CD4-positive, alpha-beta T cell (primary cell): Measurements from ENCODE around the gene SHMT2. TPM values are rescaled to one million over a fixed set of nuclear protein-coding genes. Genes with fewer than 3 reads are reported as not detected.

ENCODE experiments used
- ATAC-seq: fragments of 200-7000 bp; cut with Tn5 transposase; one replicate; pipeline ENCODE4 v1.10.0; 2022; ENCODE audit warnings: mild to moderate bottlenecking; ENCODE audit not compliant: poor library complexity
- CTCF ChIA-PET: fragments of 350-600 bp; sonication (Branson Sonifier 250); formaldehyde crosslinking; loops from one replicate; lab custom pipeline; 2021; ENCODE audit warnings: antibody characterized with exemption, inconsistent platforms; lab: Charles Lee
- POLR2A ChIA-PET: fragments of 350-600 bp; sonication (Branson Sonifier 250); formaldehyde crosslinking; loops from one replicate; lab custom pipeline; 2021; ENCODE audit warnings: antibody characterized with exemption, inconsistent platforms; lab: Charles Lee
- DNase-seq, 14 experiments: peaks; one replicate each; pipeline ENCODE4 v3.0.0-alpha.2; 2013 to 2020; ENCODE audit warnings: mixed read lengths in 2 of 14
- H3K27ac ChIP-seq, 2 donors: one replicate each; pipeline versions ENCODE4 v1.5.1 to v1.7.0; 2013; ENCODE audit warnings: low read length in 2 of 2, low read depth in 1 of 2, mild to moderate bottlenecking in 1 of 2
- H3K27me3 ChIP-seq, 2 experiments: 1 replicate in 1 of 2; 2 replicates in 1 of 2; pipeline versions ENCODE4 v1.6.1 to v1.7.0; 2013; ENCODE audit warnings: low read length in 2 of 2, control low read depth in 1 of 2, mild to moderate bottlenecking in 1 of 2, moderate library complexity in 1 of 2; ENCODE audit not compliant: insufficient read depth in 2 of 2, control insufficient read depth in 1 of 2
- H3K36me3 ChIP-seq: one replicate; pipeline ENCODE4 v1.6.1; 2013; ENCODE audit warnings: low read length, control low read depth; ENCODE audit not compliant: insufficient read depth
- H3K4me1 ChIP-seq: one replicate; pipeline ENCODE4 v1.6.1; 2013; ENCODE audit warnings: low read length, control low read depth; ENCODE audit not compliant: insufficient read depth
- H3K4me3 ChIP-seq: one replicate; pipeline ENCODE4 v1.5.1; 2013; ENCODE audit warnings: mild to moderate bottlenecking, low read length, moderate library complexity
- H3K9me3 ChIP-seq, 2 experiments: 1 replicate in 1 of 2; 2 replicates in 1 of 2; pipeline versions ENCODE4 v1.6.1 to v1.7.0; 2013; ENCODE audit warnings: low read length in 2 of 2, mild to moderate bottlenecking in 2 of 2, control low read depth in 1 of 2, moderate library complexity in 1 of 2; ENCODE audit not compliant: control insufficient read depth in 1 of 2, insufficient read depth in 1 of 2
- H3K27ac Mint-ChIP-seq: one replicate; pipeline ENCODE4 v1.8.0; 2020; ENCODE audit warnings: mixed read lengths
- H3K27me3 Mint-ChIP-seq: one replicate; pipeline ENCODE4 v1.8.0; 2021; ENCODE audit warnings: mixed read lengths
- H3K36me3 Mint-ChIP-seq: one replicate; pipeline ENCODE4 v1.8.0; 2021; ENCODE audit warnings: low read depth, mixed read lengths
- H3K4me1 Mint-ChIP-seq: one replicate; pipeline ENCODE4 v1.8.0; 2021; ENCODE audit warnings: low read depth, mixed read lengths
- H3K4me3 Mint-ChIP-seq: one replicate; pipeline ENCODE4 v1.8.0; 2020; ENCODE audit warnings: mild to moderate bottlenecking, mixed read lengths
- H3K9me3 Mint-ChIP-seq: one replicate; pipeline ENCODE4 v1.8.0; 2020; ENCODE audit warnings: mixed read lengths
- intact Hi-C, 2 experiments: fragments of 100-400 bp; cut with DNase I in 1 of 2; cut with micrococcal nuclease in 1 of 2; formaldehyde crosslinking; loops; one replicate each; pipeline versions ENCODE4 v1.15.1 to v1.9.0; 2023 to 2025; cut with DNase I, micrococcal nuclease
- total RNA-seq, 174 experiments: library from RNA in 2 of 174; stranded (reverse) in 2 of 174; gene quantifications; one replicate each; pipeline ENCODE4 v1.2.3 and lab custom pipeline; 2021 to 2026
- TF ChIP-seq, protein P1 (sequence below): fragments of 200-600 bp; IDR thresholded peaks from one replicate; pipeline ENCODE4 v1.8.0; 2022; ENCODE audit warnings: antibody characterized with exemption, mild to moderate bottlenecking

SHMT2 gene
- total RNA-seq, 2 experiments from 2014 or later = 21.3 to 22.2 TPM

DNA sequence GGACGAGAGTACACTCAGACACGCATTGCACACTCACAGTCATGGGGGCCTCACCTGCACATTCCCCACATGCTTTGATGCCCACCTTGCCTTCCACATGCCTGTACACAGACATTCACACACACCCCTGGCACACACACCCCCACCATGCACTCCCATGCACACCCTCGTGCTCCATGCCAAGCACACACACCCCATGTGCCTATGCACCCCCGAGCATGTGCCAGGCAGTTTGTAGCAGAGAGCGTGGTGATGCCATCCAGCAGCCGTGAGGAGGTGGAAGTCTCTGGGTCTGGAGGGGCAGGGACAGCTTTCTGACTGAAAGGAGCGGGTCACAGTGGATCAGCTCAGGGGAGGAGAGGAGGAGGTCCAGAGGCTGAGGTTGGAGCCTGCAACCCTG lies 23.6 kb upstream of the SHMT2 start:
- Mint-ChIP-seq H3K36me3 (peaks cover 10% of the 10 kb centered on the region), H3K4me1 (no peaks in the 10 kb centered on the region), H3K27me3 (no peaks in the 10 kb centered on the region), H3K9me3 (no peaks in the 10 kb centered on the region), H3K4me3 (no peak overlapping the region), H3K27ac (no peak overlapping the region)
- H3K4me1 ChIP-seq = no peaks in the 10 kb centered on the region
- H3K36me3 ChIP-seq = no peaks in the 10 kb centered on the region
- intact Hi-C loops = no loop called here
- ATAC-seq (no peak), DNase-seq (no peak)
- no peaks in the 10 kb centered on the region for H3K27me3 ChIP-seq
- TF ChIP-seq, protein P1, sequence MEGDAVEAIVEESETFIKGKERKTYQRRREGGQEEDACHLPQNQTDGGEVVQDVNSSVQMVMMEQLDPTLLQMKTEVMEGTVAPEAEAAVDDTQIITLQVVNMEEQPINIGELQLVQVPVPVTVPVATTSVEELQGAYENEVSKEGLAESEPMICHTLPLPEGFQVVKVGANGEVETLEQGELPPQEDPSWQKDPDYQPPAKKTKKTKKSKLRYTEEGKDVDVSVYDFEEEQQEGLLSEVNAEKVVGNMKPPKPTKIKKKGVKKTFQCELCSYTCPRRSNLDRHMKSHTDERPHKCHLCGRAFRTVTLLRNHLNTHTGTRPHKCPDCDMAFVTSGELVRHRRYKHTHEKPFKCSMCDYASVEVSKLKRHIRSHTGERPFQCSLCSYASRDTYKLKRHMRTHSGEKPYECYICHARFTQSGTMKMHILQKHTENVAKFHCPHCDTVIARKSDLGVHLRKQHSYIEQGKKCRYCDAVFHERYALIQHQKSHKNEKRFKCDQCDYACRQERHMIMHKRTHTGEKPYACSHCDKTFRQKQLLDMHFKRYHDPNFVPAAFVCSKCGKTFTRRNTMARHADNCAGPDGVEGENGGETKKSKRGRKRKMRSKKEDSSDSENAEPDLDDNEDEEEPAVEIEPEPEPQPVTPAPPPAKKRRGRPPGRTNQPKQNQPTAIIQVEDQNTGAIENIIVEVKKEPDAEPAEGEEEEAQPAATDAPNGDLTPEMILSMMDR = no peak
- ChIA-PET CTCF (no interaction called here), POLR2A (no interaction called here)
- no peak overlapping the region for H3K4me3 ChIP-seq
- no peak overlapping the region for H3K27ac ChIP-seq
- H3K9me3 ChIP-seq = no peaks in the 10 kb centered on the region

DNA sequence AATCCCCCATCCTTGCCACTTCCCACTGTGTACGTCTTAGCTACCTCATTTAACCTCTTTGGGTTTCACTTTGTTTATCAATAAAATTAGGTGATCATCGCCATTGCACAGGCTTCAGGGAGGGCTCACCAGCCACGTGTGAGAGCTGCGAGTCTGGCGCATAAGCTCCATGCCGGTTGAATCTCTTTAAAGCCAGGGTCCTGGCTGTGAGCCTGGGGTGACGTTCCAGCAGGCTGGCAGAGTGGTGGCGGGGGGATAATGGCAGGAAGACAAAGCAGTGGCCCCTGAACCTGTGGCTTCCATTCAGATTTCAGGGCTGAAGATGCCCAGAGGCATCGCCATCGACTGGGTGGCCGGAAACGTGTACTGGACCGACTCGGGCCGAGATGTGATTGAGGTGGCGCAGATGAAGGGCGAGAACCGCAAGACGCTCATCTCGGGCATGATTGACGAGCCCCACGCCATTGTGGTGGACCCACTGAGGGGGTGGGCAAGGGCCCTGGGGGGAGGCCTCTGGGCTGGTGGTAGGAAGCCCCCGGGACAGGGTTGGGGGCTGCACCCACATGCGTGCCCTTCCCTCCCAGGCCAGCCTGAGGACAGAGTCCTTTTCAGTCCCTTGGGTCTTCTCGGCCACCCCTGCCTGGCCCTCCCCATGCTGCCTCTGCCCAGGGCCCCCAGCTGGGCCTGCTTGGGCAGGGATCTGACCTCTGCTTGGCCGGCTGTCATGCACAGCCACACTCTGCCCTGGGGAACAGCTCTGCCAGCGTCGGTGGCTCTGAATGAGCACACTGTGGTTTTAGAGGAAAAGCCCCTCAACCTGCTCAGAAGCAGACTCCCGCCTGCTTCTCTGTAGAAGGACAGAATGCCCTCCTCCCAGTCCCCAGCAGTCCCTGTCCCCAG lies 21.5 kb upstream of the SHMT2 start:
- H3K4me3 Mint-ChIP-seq = no peak overlapping the region
- ChIA-PET POLR2A (no interaction called here), CTCF (no interaction called here)
- no peaks in the 10 kb centered on the region for H3K9me3 Mint-ChIP-seq
- TF ChIP-seq, protein P1 = no peak
- H3K9me3 ChIP-seq = no peaks in the 10 kb centered on the region
- H3K4me1 Mint-ChIP-seq = no peaks in the 10 kb centered on the region
- intact Hi-C loops = no loop called here
- no peak for DNase-seq
- no peak for ATAC-seq
- H3K27me3 Mint-ChIP-seq = no peaks in the 10 kb centered on the region
- H3K36me3 ChIP-seq = no peaks in the 10 kb centered on the region
- H3K4me1 ChIP-seq = peaks cover 2% of the 10 kb centered on the region
- no peak overlapping the region for H3K27ac Mint-ChIP-seq
- no peaks in the 10 kb centered on the region for H3K27me3 ChIP-seq
- no peak overlapping the region for H3K4me3 ChIP-seq
- no peak overlapping the region for H3K27ac ChIP-seq
- H3K36me3 Mint-ChIP-seq = peaks cover 6% of the 10 kb centered on the region

DNA sequence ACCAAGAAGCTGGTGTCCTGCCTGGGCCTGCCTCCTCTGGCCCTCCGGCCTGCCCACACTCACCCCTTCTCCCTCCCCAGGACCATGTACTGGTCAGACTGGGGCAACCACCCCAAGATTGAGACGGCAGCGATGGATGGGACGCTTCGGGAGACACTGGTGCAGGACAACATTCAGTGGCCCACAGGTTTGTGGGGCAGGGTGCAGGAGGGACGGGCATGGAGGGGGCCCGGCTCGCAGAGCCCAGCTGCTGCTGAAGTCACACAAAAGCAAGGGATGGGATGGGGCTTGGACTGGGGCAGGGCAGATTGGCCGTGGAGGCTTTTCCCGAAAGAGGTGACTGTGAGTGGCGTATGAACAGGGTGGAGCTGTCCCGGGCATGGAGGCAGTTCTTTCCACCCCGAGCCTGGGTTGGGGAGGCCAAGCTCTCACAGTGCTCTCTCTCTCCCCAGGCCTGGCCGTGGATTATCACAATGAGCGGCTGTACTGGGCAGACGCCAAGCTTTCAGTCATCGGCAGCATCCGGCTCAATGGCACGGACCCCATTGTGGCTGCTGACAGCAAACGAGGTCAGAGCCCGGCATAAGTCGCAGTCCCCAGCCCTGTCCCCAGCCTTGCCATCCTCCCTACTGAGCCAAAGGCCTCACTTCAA lies 20.8 kb upstream of the SHMT2 start:
- TF ChIP-seq, protein P1 = no peak
- H3K4me3 ChIP-seq = no peak overlapping the region
- Mint-ChIP-seq H3K4me3 (no peak overlapping the region), H3K27me3 (peaks cover 7% of the 10 kb centered on the region), H3K27ac (no peak overlapping the region), H3K9me3 (no peaks in the 10 kb centered on the region), H3K36me3 (no peaks in the 10 kb centered on the region), H3K4me1 (peaks cover 6% of the 10 kb centered on the region)
- intact Hi-C loops = no loop called here
- no peak overlapping the region for H3K27ac ChIP-seq
- H3K4me1 ChIP-seq = peaks cover 10% of the 10 kb centered on the region
- POLR2A ChIA-PET = no interaction called here
- CTCF ChIA-PET = no interaction called here
- DNase-seq = no peak
- peaks cover 3 to 4% of the 10 kb centered on the region in 2 experiments for H3K27me3 ChIP-seq
- no peak for ATAC-seq
- no peaks in the 10 kb centered on the region for H3K36me3 ChIP-seq
- no peaks in the 10 kb centered on the region for H3K9me3 ChIP-seq
